MM.1S (cell line): Measurements from ENCODE around the gene ANO2.

Experiments
- DNase-seq: peaks from one replicate; pipeline ENCODE4 v3.0.0-alpha.2; 2015
- H2AFZ ChIP-seq: fragments of 300-600 bp; sonication (generic); 2 replicates; pipeline ENCODE4 v1.6.0; 2016; ENCODE audit warnings: antibody characterized with exemption, low read length
- H3F3A ChIP-seq: fragments of 300-600 bp; sonication (generic); 2 replicates; pipeline ENCODE4 v1.6.1; 2016; ENCODE audit warnings: mild to moderate bottlenecking, antibody characterized with exemption, low read length, moderate library complexity, mixed read lengths; ENCODE audit not compliant: insufficient read depth
- H3K27ac ChIP-seq: fragments of 300-600 bp; sonication (generic); 2 replicates; pipeline ENCODE4 v1.5.1; 2016; ENCODE audit warnings: mild to moderate bottlenecking, low read length
- H3K27me3 ChIP-seq: fragments of 300-600 bp; sonication (generic); replicated peaks from 2 replicates; pipeline ENCODE4 v1.6.0; 2016; ENCODE audit warnings: low read length; ENCODE audit not compliant: insufficient read depth
- H3K36me3 ChIP-seq: fragments of 300-600 bp; sonication (generic); replicated peaks from 2 replicates; pipeline ENCODE4 v1.6.1; 2016; ENCODE audit warnings: mild to moderate bottlenecking, low read length, mixed read lengths; ENCODE audit not compliant: insufficient read depth
- H3K4me1 ChIP-seq: fragments of 300-600 bp; sonication (generic); 2 replicates; pipeline ENCODE4 v1.6.1; 2016; ENCODE audit warnings: low read length, mixed read lengths
- H3K4me2 ChIP-seq: fragments of 300-600 bp; sonication (generic); 2 replicates; pipeline ENCODE4 v1.6.0; 2016; ENCODE audit warnings: low read depth, low read length
- H3K4me3 ChIP-seq: fragments of 300-600 bp; sonication (generic); 2 replicates; pipeline ENCODE4 v1.5.1; 2016; ENCODE audit warnings: low read length, mixed read lengths
- H3K79me2 ChIP-seq: fragments of 300-600 bp; sonication (generic); 2 replicates; pipeline ENCODE4 v1.6.1; 2016; ENCODE audit warnings: mixed run types, low read length, mixed read lengths
- H3K9ac ChIP-seq: fragments of 300-600 bp; sonication (generic); 2 replicates; pipeline ENCODE4 v1.6.1; 2016; ENCODE audit warnings: low read length, mixed read lengths
- H3K9me2 ChIP-seq: fragments of 300-600 bp; sonication (generic); replicated peaks from 2 replicates; pipeline ENCODE4 v1.6.1; 2016; ENCODE audit warnings: mild to moderate bottlenecking, low read length, mixed read lengths; ENCODE audit not compliant: insufficient read depth
- H3K9me3 ChIP-seq: fragments of 300-600 bp; sonication (generic); replicated peaks from 2 replicates; pipeline ENCODE4 v1.6.1; 2016; ENCODE audit warnings: mild to moderate bottlenecking, low read length, mixed read lengths; ENCODE audit not compliant: insufficient read depth
- H4K20me1 ChIP-seq: fragments of 300-600 bp; sonication (generic); 2 replicates; pipeline ENCODE4 v1.6.1; 2016; ENCODE audit warnings: mild to moderate bottlenecking, low read length, moderate library complexity, mixed read lengths; ENCODE audit not compliant: insufficient read depth
- CTCF ChIP-seq: fragments of 300-600 bp; sonication (generic); IDR thresholded peaks from 2 replicates; pipeline ENCODE4 v1.5.1; 2016; ENCODE audit warnings: antibody characterized with exemption, low read length, mixed read lengths
- EZH2 ChIP-seq: fragments of 300-600 bp; sonication (generic); optimal IDR thresholded peaks from 2 replicates; pipeline ENCODE3; 2017; ENCODE audit warnings: low read depth, mild to moderate bottlenecking, antibody characterized with exemption, low read length, mixed read lengths
- EZH2phosphoT487 ChIP-seq: fragments of 300-600 bp; sonication (generic); IDR thresholded peaks from 2 replicates; pipeline ENCODE4 v1.6.1; 2018; ENCODE audit warnings: antibody characterized with exemption, low read length

The ANO2 gene

GRCh38 chr12:5636907-5637306 is 308.2 kb downstream of the ANO2 start:
- H3K36me3 ChIP-seq, result no peaks in the 10 kb centered on the region
- H4K20me1 ChIP-seq, result no peaks in the 10 kb centered on the region
- no peaks in the 10 kb centered on the region for H3K9me2 ChIP-seq
- H3K4me1 ChIP-seq, result no peaks in the 10 kb centered on the region
- no peak overlapping the region for H3K27ac ChIP-seq
- no peaks in the 10 kb centered on the region for H3F3A ChIP-seq
- H2AFZ ChIP-seq, result no peak overlapping the region
- TF ChIP-seq EZH2, result no peak
- no peak for TF ChIP-seq EZH2phosphoT487
- TF ChIP-seq CTCF, result no peak
- no peak overlapping the region for H3K9ac ChIP-seq
- no peaks in the 10 kb centered on the region for H3K27me3 ChIP-seq
- H3K79me2 ChIP-seq, result no peaks in the 10 kb centered on the region
- no peak overlapping the region for H3K4me3 ChIP-seq
- DNase-seq, result no peak
- no peaks in the 10 kb centered on the region for H3K9me3 ChIP-seq
- no peak overlapping the region for H3K4me2 ChIP-seq

GRCh38 chr12:5633106-5633505 is 312.0 kb downstream of the ANO2 start:
- Histone ChIP-seq H3K9me2 (no peaks in the 10 kb centered on the region), H3K27ac (no peak overlapping the region), H3K27me3 (no peaks in the 10 kb centered on the region), H3K9me3 (no peaks in the 10 kb centered on the region), H3K4me3 (no peak overlapping the region), H2AFZ (no peak overlapping the region), H3K9ac (no peak overlapping the region), H3K4me2 (no peak overlapping the region), H3K36me3 (no peaks in the 10 kb centered on the region), H4K20me1 (no peaks in the 10 kb centered on the region), H3K4me1 (no peaks in the 10 kb centered on the region), H3F3A (no peaks in the 10 kb centered on the region), H3K79me2 (no peaks in the 10 kb centered on the region)
- DNase-seq, result no peak
- TF ChIP-seq EZH2, result no peak
- no peak for TF ChIP-seq CTCF
- TF ChIP-seq EZH2phosphoT487, result no peak

- H3K4me3 ChIP-seq, result no peak overlapping the region
- DNase-seq, result no peak
- H3K36me3 ChIP-seq, result no peaks in the 10 kb centered on the region
- H3K9me3 ChIP-seq, result no peaks in the 10 kb centered on the region
- H3K27ac ChIP-seq, result no peak overlapping the region
- no peak for TF ChIP-seq CTCF
- no peak for TF ChIP-seq EZH2
- TF ChIP-seq EZH2phosphoT487, result no peak
- H3K27me3 ChIP-seq, result no peaks in the 10 kb centered on the region
- no peaks in the 10 kb centered on the region for H3K9me2 ChIP-seq
- H3K79me2 ChIP-seq, result no peaks in the 10 kb centered on the region
- no peak overlapping the region for H3K9ac ChIP-seq
- no peaks in the 10 kb centered on the region for H3K4me1 ChIP-seq
- H3F3A ChIP-seq, result no peaks in the 10 kb centered on the region
- H4K20me1 ChIP-seq, result no peaks in the 10 kb centered on the region
- H2AFZ ChIP-seq, result no peak overlapping the region
- no peak overlapping the region for H3K4me2 ChIP-seq
Measured at GRCh38 chr12:5632453-5632852, 312.6 kb downstream of the ANO2 start.

GRCh38 chr12:5631497-5631896 is 313.6 kb downstream of the ANO2 start:
- H2AFZ ChIP-seq, result no peak overlapping the region
- no peaks in the 10 kb centered on the region for H3K9me2 ChIP-seq
- H3K9ac ChIP-seq, result no peak overlapping the region
- no peak overlapping the region for H3K4me2 ChIP-seq
- H3K36me3 ChIP-seq, result no peaks in the 10 kb centered on the region
- no peaks in the 10 kb centered on the region for H3K9me3 ChIP-seq
- H3K27me3 ChIP-seq, result no peaks in the 10 kb centered on the region
- H3K4me1 ChIP-seq, result no peaks in the 10 kb centered on the region
- H4K20me1 ChIP-seq, result no peaks in the 10 kb centered on the region
- DNase-seq, result no peak
- no peak overlapping the region for H3K27ac ChIP-seq
- TF ChIP-seq EZH2 (no peak), CTCF (no peak)
- no peaks in the 10 kb centered on the region for H3F3A ChIP-seq
- H3K4me3 ChIP-seq, result no peak overlapping the region
- H3K79me2 ChIP-seq, result no peaks in the 10 kb centered on the region
